ENCODE measurements around the gene TRAPPC8.
"Not testable (repeated sequence)": the region's sequence is repeated elsewhere in the genome, so short reads cannot be mapped to it uniquely, and the experiment has no call there.

DNA sequence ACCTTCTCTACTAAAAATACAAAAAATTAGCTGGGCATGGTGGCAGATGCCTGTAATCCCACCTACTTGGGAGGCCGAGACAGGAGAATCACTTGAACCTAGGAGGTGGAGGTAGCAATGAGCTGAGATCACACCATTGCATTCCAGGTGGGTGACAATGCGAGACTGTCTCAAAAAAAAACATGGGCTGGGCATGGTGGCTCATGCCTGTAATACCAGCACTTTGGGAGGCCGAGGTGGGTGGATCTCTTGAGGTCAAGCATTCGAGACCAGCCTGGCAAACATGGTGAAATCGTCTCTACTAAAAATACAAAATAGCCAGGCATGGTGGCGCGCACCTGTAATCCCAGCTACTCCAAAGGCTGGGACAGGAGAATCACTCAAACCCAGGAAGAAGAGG, 43.2 kb downstream of the TRAPPC8 start:
- TF ChIP-seq EZH2 (IDR thresholded peaks at IDR 0.05; ENCODE audit: borderline replicate concordance, low read depth, low read length, poor library complexity, severe bottlenecking) = not testable (repeated sequence)
- TF ChIP-seq, protein P1, sequence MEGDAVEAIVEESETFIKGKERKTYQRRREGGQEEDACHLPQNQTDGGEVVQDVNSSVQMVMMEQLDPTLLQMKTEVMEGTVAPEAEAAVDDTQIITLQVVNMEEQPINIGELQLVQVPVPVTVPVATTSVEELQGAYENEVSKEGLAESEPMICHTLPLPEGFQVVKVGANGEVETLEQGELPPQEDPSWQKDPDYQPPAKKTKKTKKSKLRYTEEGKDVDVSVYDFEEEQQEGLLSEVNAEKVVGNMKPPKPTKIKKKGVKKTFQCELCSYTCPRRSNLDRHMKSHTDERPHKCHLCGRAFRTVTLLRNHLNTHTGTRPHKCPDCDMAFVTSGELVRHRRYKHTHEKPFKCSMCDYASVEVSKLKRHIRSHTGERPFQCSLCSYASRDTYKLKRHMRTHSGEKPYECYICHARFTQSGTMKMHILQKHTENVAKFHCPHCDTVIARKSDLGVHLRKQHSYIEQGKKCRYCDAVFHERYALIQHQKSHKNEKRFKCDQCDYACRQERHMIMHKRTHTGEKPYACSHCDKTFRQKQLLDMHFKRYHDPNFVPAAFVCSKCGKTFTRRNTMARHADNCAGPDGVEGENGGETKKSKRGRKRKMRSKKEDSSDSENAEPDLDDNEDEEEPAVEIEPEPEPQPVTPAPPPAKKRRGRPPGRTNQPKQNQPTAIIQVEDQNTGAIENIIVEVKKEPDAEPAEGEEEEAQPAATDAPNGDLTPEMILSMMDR (conservative IDR thresholded peaks at IDR 0.05; ENCODE audit: low read depth, low read length) = not testable (repeated sequence)
